Measurements from ENCODE around the gene DNAH7.
"Not testable (repeated sequence)": the region's sequence is repeated elsewhere in the genome, so short reads cannot be mapped to it uniquely, and the experiment has no call there.

Gene DNAH7

DNA sequence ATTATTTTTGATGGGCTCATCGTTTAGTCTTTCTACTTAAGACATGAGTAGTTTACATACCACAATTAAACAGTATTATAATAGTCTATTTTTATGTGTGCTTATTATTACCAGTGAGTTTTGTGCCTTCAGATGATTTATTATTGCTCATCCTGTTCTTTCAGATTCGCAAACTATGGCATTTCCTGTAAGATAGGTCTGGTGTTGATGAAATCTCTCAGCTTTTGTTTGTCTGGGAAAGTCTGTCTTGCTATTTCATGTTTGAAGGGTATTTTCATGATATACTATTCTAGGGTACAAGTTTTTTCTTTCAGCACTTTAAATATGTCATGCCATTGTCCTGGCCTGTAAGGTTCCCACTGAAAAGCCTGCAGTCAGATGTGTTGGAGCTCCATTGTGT lies 101.3 kb downstream of the DNAH7 start:
- TF ChIP-seq GATA1 (IDR thresholded peaks at IDR 0.05; ENCODE audit: low read depth, low read length) (no peak), POLR2A (IDR thresholded peaks at IDR 0.05; ENCODE audit: low read length) (no peak)
- no peak for DNase-seq

GRCh38 chr2:195961873-195962272 lies 106.8 kb downstream of the DNAH7 start:
- TF ChIP-seq GATA1 (IDR thresholded peaks at IDR 0.05; ENCODE audit: low read depth, low read length) = no peak
- TF ChIP-seq POLR2A (IDR thresholded peaks at IDR 0.05; ENCODE audit: low read length) = no peak
- no peak for DNase-seq

GRCh38 chr2:195959341-195959740 lies 109.3 kb downstream of the DNAH7 start:
- TF ChIP-seq POLR2A (IDR thresholded peaks at IDR 0.05; ENCODE audit: low read length) (no peak), GATA1 (IDR thresholded peaks at IDR 0.05; ENCODE audit: low read depth, low read length) (no peak)
- DNase-seq = no peak

DNA sequence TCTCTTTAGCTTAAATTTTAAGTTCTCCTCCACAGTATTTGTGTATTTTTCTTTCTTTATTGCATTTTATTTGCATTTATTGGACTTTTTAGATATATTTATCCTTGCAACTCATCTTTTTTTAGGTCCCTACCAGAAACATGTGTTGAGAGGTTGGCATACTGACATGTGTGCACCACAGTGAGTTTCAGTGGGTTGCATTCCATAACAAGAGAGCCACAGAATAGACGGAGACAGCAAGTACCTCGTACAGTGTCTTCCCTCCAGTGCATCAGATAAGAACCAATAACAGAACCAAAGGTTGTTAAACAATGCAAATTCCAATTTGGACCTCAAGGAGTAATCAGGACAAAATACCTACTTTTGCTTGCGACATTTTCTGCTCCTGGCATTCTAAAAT lies 111.9 kb downstream of the DNAH7 start:
- TF ChIP-seq POLR2A (IDR thresholded peaks at IDR 0.05; ENCODE audit: low read length) = no peak
- no peak for TF ChIP-seq GATA1 (IDR thresholded peaks at IDR 0.05; ENCODE audit: low read depth, low read length)
- no peak for DNase-seq

- DNase-seq = no peak
These were observed 123.6 kb downstream of the DNAH7 start for GRCh38 chr2:195945056-195945455.

GRCh38 chr2:195937176-195937575 lies 131.5 kb downstream of the DNAH7 start:
- TF ChIP-seq GATA1 (IDR thresholded peaks at IDR 0.05; ENCODE audit: low read depth, low read length) = no peak
- no peak for TF ChIP-seq POLR2A (IDR thresholded peaks at IDR 0.05; ENCODE audit: low read length)

More at GRCh38 chr2:195945056-195945455, 123.6 kb downstream of the DNAH7 start:
- no peak for TF ChIP-seq GATA1 (IDR thresholded peaks at IDR 0.05; ENCODE audit: low read depth, low read length)
- TF ChIP-seq POLR2A (IDR thresholded peaks at IDR 0.05; ENCODE audit: low read length) = no peak

DNA sequence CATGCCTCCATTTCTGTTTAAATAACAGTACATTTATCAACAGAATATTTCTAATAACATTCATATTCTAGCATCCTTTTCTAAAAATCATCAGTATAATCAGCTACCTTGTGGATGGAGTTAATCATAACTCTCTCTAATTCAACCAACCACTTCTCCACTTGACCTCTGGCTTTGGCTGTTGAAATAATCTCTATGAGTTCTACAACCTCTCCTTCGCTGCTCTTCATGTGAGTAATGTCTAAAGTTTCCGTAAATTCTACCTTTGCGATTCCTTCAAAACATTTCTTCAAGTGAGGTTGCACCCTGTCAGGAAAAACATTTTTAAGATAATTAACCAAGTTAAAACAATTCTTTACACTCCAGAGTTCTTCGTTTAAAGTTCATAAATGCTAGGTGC lies 134.2 kb downstream of the DNAH7 start:
- DNase-seq = no peak
- no peak for TF ChIP-seq GATA1 (IDR thresholded peaks at IDR 0.05; ENCODE audit: low read depth, low read length)
- no peak for TF ChIP-seq POLR2A (IDR thresholded peaks at IDR 0.05; ENCODE audit: low read length)

More at GRCh38 chr2:195937176-195937575, 131.5 kb downstream of the DNAH7 start:
- no peak for DNase-seq

- no peak for DNase-seq
- TF ChIP-seq GATA1 (IDR thresholded peaks at IDR 0.05; ENCODE audit: low read depth, low read length) (no peak), POLR2A (IDR thresholded peaks at IDR 0.05; ENCODE audit: low read length) (no peak)
These were observed 139.1 kb downstream of the DNAH7 start for GRCh38 chr2:195929531-195929930.

- no peak for DNase-seq
These were observed 143.5 kb downstream of the DNAH7 start for GRCh38 chr2:195925120-195925519.

GRCh38 chr2:195923889-195924288 lies 144.7 kb downstream of the DNAH7 start:
- TF ChIP-seq GATA1 (IDR thresholded peaks at IDR 0.05; ENCODE audit: low read depth, low read length) = no peak
- no peak for DNase-seq

More at GRCh38 chr2:195925120-195925519, 143.5 kb downstream of the DNAH7 start:
- TF ChIP-seq GATA1 (IDR thresholded peaks at IDR 0.05; ENCODE audit: low read depth, low read length) (no peak), POLR2A (IDR thresholded peaks at IDR 0.05; ENCODE audit: low read length) (no peak)

GRCh38 chr2:195917021-195917600 lies 151.5 kb downstream of the DNAH7 start:
- not testable (repeated sequence) for DNase-seq

- TF ChIP-seq POLR2A (IDR thresholded peaks at IDR 0.05; ENCODE audit: low read length) = no peak
- TF ChIP-seq GATA1 (IDR thresholded peaks at IDR 0.05; ENCODE audit: low read depth, low read length) = no peak
- no peak for DNase-seq
These were observed 156.6 kb downstream of the DNAH7 start for GRCh38 chr2:195912079-195912478.

DNA sequence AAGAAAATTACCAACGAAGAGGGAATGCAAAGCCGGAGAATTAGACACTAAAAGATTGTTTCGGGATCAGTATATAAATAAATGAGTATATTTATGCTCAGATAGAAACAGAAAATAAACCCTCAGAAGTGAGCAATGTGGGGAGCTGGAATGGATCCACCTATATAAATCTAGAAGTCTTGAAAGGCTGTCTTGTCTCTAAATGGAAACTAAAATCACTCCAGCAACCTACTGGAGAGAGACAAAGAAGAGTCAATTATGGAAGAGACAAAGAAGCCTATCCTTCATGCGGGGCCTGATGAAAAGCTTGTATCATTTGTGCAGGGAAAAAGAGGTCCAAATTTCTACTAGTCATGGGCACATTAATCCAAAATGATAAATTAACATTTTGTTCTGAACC lies 158.1 kb downstream of the DNAH7 start:
- TF ChIP-seq GATA1 (IDR thresholded peaks at IDR 0.05; ENCODE audit: low read depth, low read length) (no peak), POLR2A (IDR thresholded peaks at IDR 0.05; ENCODE audit: low read length) (no peak)
- DNase-seq = no peak

GRCh38 chr2:195909926-195910325 lies 158.7 kb downstream of the DNAH7 start:
- DNase-seq = no peak
- TF ChIP-seq GATA1 (IDR thresholded peaks at IDR 0.05; ENCODE audit: low read depth, low read length) (no peak), POLR2A (IDR thresholded peaks at IDR 0.05; ENCODE audit: low read length) (no peak)

DNA sequence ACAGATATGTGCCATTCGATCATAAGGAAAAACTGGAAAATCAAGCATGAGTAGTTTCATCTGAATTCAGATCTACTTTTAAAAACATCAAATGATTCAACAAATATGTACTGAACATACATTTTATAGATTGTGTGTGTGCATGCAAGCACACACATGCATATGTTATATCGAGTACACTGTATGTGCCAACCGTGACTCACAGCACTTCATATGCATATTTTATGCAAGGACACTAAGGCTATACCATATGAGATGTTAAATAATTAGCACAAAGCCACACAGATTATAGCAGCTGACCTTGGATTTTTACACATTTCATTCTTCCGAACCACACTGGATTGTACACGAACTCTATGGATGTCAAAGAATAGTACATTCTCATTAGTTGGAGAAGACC lies 161.2 kb downstream of the DNAH7 start:
- TF ChIP-seq GATA1 (IDR thresholded peaks at IDR 0.05; ENCODE audit: low read depth, low read length) = no peak
- TF ChIP-seq POLR2A (IDR thresholded peaks at IDR 0.05; ENCODE audit: low read length) = no peak
- DNase-seq = no peak

- TF ChIP-seq POLR2A (IDR thresholded peaks at IDR 0.05; ENCODE audit: low read length) (no peak), GATA1 (IDR thresholded peaks at IDR 0.05; ENCODE audit: low read depth, low read length) (no peak)
- no peak for DNase-seq
These were observed 164.7 kb downstream of the DNAH7 start for GRCh38 chr2:195903956-195904355.
